Measurements from ENCODE around the gene FAM136A.
"Not testable (repeated sequence)": the region's sequence is repeated elsewhere in the genome, so short reads cannot be mapped to it uniquely, and the experiment has no call there.

Gene FAM136A

GRCh38 chr2:70321370-70321769 is 19.5 kb upstream of the FAM136A start:
- DNase-seq (ENCODE audit: low read depth), result no peak
- no peak overlapping the region for H3K4me3 ChIP-seq (ENCODE audit: low read depth, low read length)
- TF ChIP-seq, protein P1, sequence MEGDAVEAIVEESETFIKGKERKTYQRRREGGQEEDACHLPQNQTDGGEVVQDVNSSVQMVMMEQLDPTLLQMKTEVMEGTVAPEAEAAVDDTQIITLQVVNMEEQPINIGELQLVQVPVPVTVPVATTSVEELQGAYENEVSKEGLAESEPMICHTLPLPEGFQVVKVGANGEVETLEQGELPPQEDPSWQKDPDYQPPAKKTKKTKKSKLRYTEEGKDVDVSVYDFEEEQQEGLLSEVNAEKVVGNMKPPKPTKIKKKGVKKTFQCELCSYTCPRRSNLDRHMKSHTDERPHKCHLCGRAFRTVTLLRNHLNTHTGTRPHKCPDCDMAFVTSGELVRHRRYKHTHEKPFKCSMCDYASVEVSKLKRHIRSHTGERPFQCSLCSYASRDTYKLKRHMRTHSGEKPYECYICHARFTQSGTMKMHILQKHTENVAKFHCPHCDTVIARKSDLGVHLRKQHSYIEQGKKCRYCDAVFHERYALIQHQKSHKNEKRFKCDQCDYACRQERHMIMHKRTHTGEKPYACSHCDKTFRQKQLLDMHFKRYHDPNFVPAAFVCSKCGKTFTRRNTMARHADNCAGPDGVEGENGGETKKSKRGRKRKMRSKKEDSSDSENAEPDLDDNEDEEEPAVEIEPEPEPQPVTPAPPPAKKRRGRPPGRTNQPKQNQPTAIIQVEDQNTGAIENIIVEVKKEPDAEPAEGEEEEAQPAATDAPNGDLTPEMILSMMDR (IDR thresholded peaks at IDR 0.05; ENCODE audit: insufficient read depth, low read depth, low read length, missing control alignments), result no peak

DNA sequence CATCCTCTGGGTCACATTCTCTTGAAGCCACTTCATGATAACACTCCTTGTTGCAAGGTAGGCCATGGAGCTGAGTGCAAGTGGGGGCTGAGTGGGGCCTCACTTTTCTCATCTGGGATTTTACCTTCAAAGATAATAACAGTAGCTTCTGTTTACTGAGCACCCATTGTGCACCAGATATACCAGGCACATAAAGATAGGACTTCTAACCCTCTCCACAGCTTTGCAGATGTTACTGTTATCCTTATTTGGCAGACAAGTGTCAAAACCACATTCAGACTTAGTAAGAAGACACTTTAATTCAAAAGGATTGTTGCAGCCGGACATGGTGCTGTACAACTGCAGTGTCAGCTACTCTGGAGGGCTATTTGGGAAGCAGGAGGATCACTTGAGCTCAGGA is 12.8 kb upstream of the FAM136A start:
- no peak overlapping the region for H3K4me3 ChIP-seq (ENCODE audit: low read depth, low read length)
- TF ChIP-seq, protein P1 (IDR thresholded peaks at IDR 0.05; ENCODE audit: insufficient read depth, low read depth, low read length, missing control alignments), result no peak
- no peak for DNase-seq (ENCODE audit: low read depth)

DNA sequence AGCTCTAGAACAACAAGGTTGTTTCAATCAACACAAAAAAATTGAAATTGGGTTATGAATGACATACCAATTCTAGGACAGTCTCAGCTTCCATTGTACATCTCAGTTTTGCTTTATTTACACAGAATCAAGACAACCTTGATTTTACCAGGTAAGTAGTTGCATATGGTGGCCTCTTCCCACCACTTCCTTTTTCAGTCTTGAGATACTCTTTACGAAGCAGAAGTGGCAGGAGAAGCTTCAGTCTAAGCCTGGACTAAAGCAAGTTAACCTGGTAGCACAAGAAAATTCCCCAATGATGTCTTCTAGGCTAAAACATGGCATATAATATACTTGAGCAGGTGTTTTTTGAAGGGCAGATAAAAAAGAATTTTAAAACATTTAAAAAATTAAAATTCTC is 10.7 kb upstream of the FAM136A start:
- no peak overlapping the region for H3K4me3 ChIP-seq (ENCODE audit: low read depth, low read length)
- no peak for DNase-seq (ENCODE audit: low read depth)
- TF ChIP-seq, protein P1 (IDR thresholded peaks at IDR 0.05; ENCODE audit: insufficient read depth, low read depth, low read length, missing control alignments), result no peak

- H3K4me3 ChIP-seq (ENCODE audit: low read depth, low read length), result no peak overlapping the region
- TF ChIP-seq, protein P1 (IDR thresholded peaks at IDR 0.05; ENCODE audit: insufficient read depth, low read depth, low read length, missing control alignments), result no peak
- DNase-seq (ENCODE audit: low read depth), result no peak
Measured at GRCh38 chr2:70310899-70311298, 9.0 kb upstream of the FAM136A start.

DNA sequence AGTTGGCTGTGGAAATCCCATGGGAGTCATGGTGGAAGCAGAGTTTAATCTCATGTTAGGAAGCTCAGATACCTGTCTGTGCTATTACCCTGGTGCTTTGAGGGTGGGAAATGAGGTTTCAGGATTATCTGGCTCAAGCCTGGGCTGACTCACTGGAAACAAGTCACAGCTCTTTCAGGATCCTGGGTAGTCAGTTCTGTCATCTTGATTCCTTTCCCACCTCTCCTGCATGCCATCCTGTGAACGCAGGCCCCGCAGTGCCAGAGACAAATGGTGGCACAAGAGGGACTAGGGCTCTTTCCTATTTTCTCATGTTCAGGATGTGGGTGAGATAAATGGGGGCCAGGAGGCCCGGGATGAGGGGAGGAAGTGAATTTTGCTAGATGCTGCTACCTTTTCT is 3.7 kb upstream of the FAM136A start:
- no peak for DNase-seq (ENCODE audit: low read depth)
- TF ChIP-seq, protein P1 (IDR thresholded peaks at IDR 0.05; ENCODE audit: insufficient read depth, low read depth, low read length, missing control alignments), result no peak
- no peak overlapping the region for H3K4me3 ChIP-seq (ENCODE audit: low read depth, low read length)

- TF ChIP-seq, protein P1 (IDR thresholded peaks at IDR 0.05; ENCODE audit: insufficient read depth, low read depth, low read length, missing control alignments), result no peak
- DNase-seq (ENCODE audit: low read depth), result no peak
- H3K4me3 ChIP-seq (ENCODE audit: low read depth, low read length), result no peak overlapping the region
Measured at GRCh38 chr2:70304498-70304897, 2.6 kb upstream of the FAM136A start.

GRCh38 chr2:70303186-70303585 is 1.3 kb upstream of the FAM136A start:
- no peak overlapping the region for H3K4me3 ChIP-seq (ENCODE audit: low read depth, low read length)
- TF ChIP-seq, protein P1 (IDR thresholded peaks at IDR 0.05; ENCODE audit: insufficient read depth, low read depth, low read length, missing control alignments), result no peak
- DNase-seq (ENCODE audit: low read depth), result no peak

GRCh38 chr2:70302195-70302546 is 304 bp upstream of the FAM136A start:
- not testable (repeated sequence) for DNase-seq (ENCODE audit: low read depth); H3K4me3 ChIP-seq (ENCODE audit: low read depth, low read length)

All from GM12865 (cell line).